HUES64 (cell line): ENCODE measurements around the gene ABCD1.
"Not testable (repeated sequence)": the region's sequence is repeated elsewhere in the genome, so short reads cannot be mapped to it uniquely, and the experiment has no call there.

Experiments used
- H3K27ac ChIP-seq: 2 replicates; pipeline ENCODE4 v1.7.0; 2013; ENCODE audit warnings: low read depth, low read length, inconsistent platforms
- H3K27me3 ChIP-seq: 2 replicates; pipeline ENCODE4 v1.6.1; 2013; ENCODE audit warnings: mild to moderate bottlenecking, low read length; ENCODE audit not compliant: insufficient read depth
- H3K36me3 ChIP-seq: 2 replicates; pipeline ENCODE4 v1.6.1; 2013; ENCODE audit warnings: mild to moderate bottlenecking, low read length; ENCODE audit not compliant: insufficient read depth
- H3K4me1 ChIP-seq: 2 replicates; pipeline ENCODE4 v1.6.1; 2013; ENCODE audit warnings: mild to moderate bottlenecking, low read length, moderate library complexity; ENCODE audit not compliant: insufficient read depth
- H3K4me3 ChIP-seq: 2 replicates; pipeline ENCODE4 v1.5.1; 2013; ENCODE audit warnings: mild to moderate bottlenecking, low read length, moderate library complexity
- H3K9ac ChIP-seq: 2 replicates; pipeline ENCODE4 v1.6.1; 2013; ENCODE audit warnings: mild to moderate bottlenecking, low read depth, low read length
- H3K9me3 ChIP-seq: 2 replicates; pipeline ENCODE4 v1.6.1; 2013; ENCODE audit warnings: low read depth, low read length; ENCODE audit not compliant: insufficient read depth
- WGBS: fragments of 150-250, 120-280 bp; methylation state at CpG from one replicate; pipeline ENCODE4 v1.1.7; 2013; ENCODE audit warnings: missing lambda C conversion rate; 5-methylcytosine and 5-hydroxymethylcytosine counted together

The ABCD1 gene

GRCh38 chrX:153696100-153696499 lies 28.6 kb upstream of the ABCD1 start:
- Histone ChIP-seq H3K27ac (no peak overlapping the region), H3K9ac (no peak overlapping the region), H3K4me1 (no peaks in the 10 kb centered on the region), H3K4me3 (no peak overlapping the region), H3K36me3 (peaks cover 25% of the 10 kb centered on the region), H3K27me3 (no peaks in the 10 kb centered on the region), H3K9me3 (no peaks in the 10 kb centered on the region)
- 95% methylated on average over 14 of the region's 15 CpGs for WGBS

GRCh38 chrX:153696538-153696937 lies 28.1 kb upstream of the ABCD1 start:
- not testable (repeated sequence) for H3K27ac ChIP-seq, H3K4me1 ChIP-seq, H3K27me3 ChIP-seq, H3K4me3 ChIP-seq, H3K9me3 ChIP-seq, H3K9ac ChIP-seq
- 94% methylated on average over 10 of the region's 10 CpGs for WGBS
- H3K36me3 ChIP-seq, result peaks cover 25% of the 10 kb centered on the region

GRCh38 chrX:153696986-153697722 lies 27.5 kb upstream of the ABCD1 start:
- not testable (repeated sequence) for H3K9me3 ChIP-seq, H3K9ac ChIP-seq, H3K27ac ChIP-seq, H3K4me1 ChIP-seq, H3K4me3 ChIP-seq, H3K27me3 ChIP-seq
- peaks cover 25% of the 10 kb centered on the region for H3K36me3 ChIP-seq
- WGBS, result 97% methylated on average over 16 of the region's 16 CpGs

- Histone ChIP-seq H3K9ac (no peak overlapping the region), H3K9me3 (no peaks in the 10 kb centered on the region), H3K4me1 (no peaks in the 10 kb centered on the region), H3K4me3 (no peak overlapping the region), H3K36me3 (peaks cover 25% of the 10 kb centered on the region), H3K27me3 (no peaks in the 10 kb centered on the region), H3K27ac (no peak overlapping the region)
- 93% methylated on average over 13 of the region's 16 CpGs for WGBS
Measured at GRCh38 chrX:153697924-153698865, 26.5 kb upstream of the ABCD1 start.

- peaks cover 26% of the 10 kb centered on the region for H3K36me3 ChIP-seq
- WGBS, result 91% methylated on average over 13 of the region's 16 CpGs
- H3K4me3 ChIP-seq, H3K9ac ChIP-seq, H3K9me3 ChIP-seq, H3K27ac ChIP-seq, H3K27me3 ChIP-seq, H3K4me1 ChIP-seq: not testable (repeated sequence)
Measured at GRCh38 chrX:153699210-153699783, 25.4 kb upstream of the ABCD1 start.

GRCh38 chrX:153699784-153700371 lies 24.8 kb upstream of the ABCD1 start:
- not testable (repeated sequence) for H3K9me3 ChIP-seq, H3K4me3 ChIP-seq, H3K27me3 ChIP-seq, H3K9ac ChIP-seq, H3K4me1 ChIP-seq, H3K27ac ChIP-seq
- WGBS, result 94% methylated on average over 18 of the region's 18 CpGs
- H3K36me3 ChIP-seq, result peaks cover 30% of the 10 kb centered on the region

GRCh38 chrX:153700376-153700945 lies 24.2 kb upstream of the ABCD1 start:
- WGBS, result 94% methylated on average over 12 of the region's 15 CpGs
- peaks cover 30% of the 10 kb centered on the region for H3K36me3 ChIP-seq
- no peak overlapping the region for H3K4me3 ChIP-seq
- H3K27ac ChIP-seq, result no peak overlapping the region
- H3K27me3 ChIP-seq, result no peaks in the 10 kb centered on the region
- H3K9ac ChIP-seq, result no peak overlapping the region
- H3K9me3 ChIP-seq, result no peaks in the 10 kb centered on the region
- H3K4me1 ChIP-seq, result no peaks in the 10 kb centered on the region

- H3K27me3 ChIP-seq, result no peaks in the 10 kb centered on the region
- WGBS, result 98% methylated on average over 6 of the region's 6 CpGs
- H3K4me3 ChIP-seq, result no peak overlapping the region
- H3K36me3 ChIP-seq, result peaks cover 27% of the 10 kb centered on the region
- H3K4me1 ChIP-seq, result no peaks in the 10 kb centered on the region
- H3K27ac ChIP-seq, result no peak overlapping the region
- no peaks in the 10 kb centered on the region for H3K9me3 ChIP-seq
- H3K9ac ChIP-seq, result no peak overlapping the region
Measured at GRCh38 chrX:153700967-153701366, 23.7 kb upstream of the ABCD1 start.

GRCh38 chrX:153701706-153702105 lies 22.9 kb upstream of the ABCD1 start:
- peaks cover 25% of the 10 kb centered on the region for H3K36me3 ChIP-seq
- no peaks in the 10 kb centered on the region for H3K27me3 ChIP-seq
- H3K9ac ChIP-seq, result no peak overlapping the region
- no peak overlapping the region for H3K27ac ChIP-seq
- H3K9me3 ChIP-seq, result no peaks in the 10 kb centered on the region
- no peaks in the 10 kb centered on the region for H3K4me1 ChIP-seq
- H3K4me3 ChIP-seq, result no peak overlapping the region
- WGBS, result 96% methylated on average over 12 of the region's 12 CpGs

GRCh38 chrX:153702336-153703035 lies 22.2 kb upstream of the ABCD1 start:
- Histone ChIP-seq H3K4me1 (no peaks in the 10 kb centered on the region), H3K9ac (no peak overlapping the region), H3K4me3 (no peak overlapping the region), H3K36me3 (peaks cover 28% of the 10 kb centered on the region), H3K9me3 (no peaks in the 10 kb centered on the region), H3K27ac (no peak overlapping the region), H3K27me3 (no peaks in the 10 kb centered on the region)
- 95% methylated on average over 23 of the region's 23 CpGs for WGBS
